ENCODE data around the gene CIB2. TPM values are rescaled to one million over a fixed set of nuclear protein-coding genes. Genes with fewer than 3 reads are reported as not detected.

Gene CIB2
- total RNA-seq, 2 experiments from 2014 or later, result 0.82 to 1.7 TPM

- peak overlapping the region; percentile 57 for H3K4me3 ChIP-seq (ENCODE audit: low read length)
- POLR2A ChIA-PET, result interaction anchor here (0.6 to 2.8 kb wide), 8 partner anchors 14 to 289 kb away, joined by 3 to 27 read pairs (median 4); partner anchors contain the start of genes CIB2, IREB2 and SKIC8
- intact Hi-C loops (cut with DNase I, micrococcal nuclease), result loop anchor here (1.0 to 10.0 kb wide), 4 partner anchors 17 to 724 kb away; partner anchors contain the start of genes CIB2 (in 2 of the 2), HMG20A (in 1 of the 2), IREB2 (in 1 of the 2) and PEAK1 (in 1 of the 2)
Measured at GRCh38 chr15:78148392-78149067, 17.3 kb upstream of the CIB2 start.

GRCh38 chr15:78147566-78147965 lies 16.3 kb upstream of the CIB2 start:
- no peak for DNase-seq
- Histone ChIP-seq H3K27me3 (ENCODE audit: control insufficient read depth in 1 of 2, insufficient read depth in 2 of 2, low read length in 2 of 2) (no peaks in the 10 kb centered on the region), H3K27ac (ENCODE audit: low read depth in 1 of 2, low read length in 2 of 2) (no peak overlapping the region), H3K4me3 (ENCODE audit: low read length) (no peak overlapping the region), H3K9me3 (ENCODE audit: control insufficient read depth in 1 of 2, insufficient read depth in 1 of 2, low read length in 2 of 2) (no peaks in the 10 kb centered on the region), H3K4me1 (ENCODE audit: insufficient read depth, low read length) (peaks cover 24% of the 10 kb centered on the region), H3K36me3 (ENCODE audit: insufficient read depth, low read length) (no peaks in the 10 kb centered on the region)
- H3K36me3 Mint-ChIP-seq (ENCODE audit: low read depth), result peaks cover 12% of the 10 kb centered on the region
- CTCF ChIA-PET, result interaction anchor here (1.2 to 1.5 kb wide), 2 partner anchors 17 to 39 kb away, joined by 5 to 7 read pairs; partner anchors contain the start of gene CIB2
- peak overlapping the region; percentile 91 for H3K27ac Mint-ChIP-seq
- ATAC-seq (ENCODE audit: poor library complexity), result no peak
- no peak for TF ChIP-seq CTCF (IDR thresholded peaks at IDR 0.05)
- H3K9me3 Mint-ChIP-seq, result no peaks in the 10 kb centered on the region
- POLR2A ChIA-PET, result interaction anchor here (2.8 kb wide), 1 partner anchor 290 kb away, joined by 8 read pairs; the partner anchor contains the start of gene IREB2
- peak overlapping the region; percentile 97 for H3K4me3 Mint-ChIP-seq
- H3K27me3 Mint-ChIP-seq, result no peaks in the 10 kb centered on the region
- intact Hi-C loops (cut with DNase I, micrococcal nuclease), result loop anchor here in 1 of 2 experiments (5.0 to 10.0 kb wide), 3 partner anchors 150 to 723 kb away; partner anchors contain the start of genes HMG20A, IREB2, PEAK1 and SKIC8
- peaks cover 36% of the 10 kb centered on the region for H3K4me1 Mint-ChIP-seq (ENCODE audit: low read depth)

More at GRCh38 chr15:78148392-78149067, 17.3 kb upstream of the CIB2 start:
- no peaks in the 10 kb centered on the region for H3K27me3 Mint-ChIP-seq
- H3K9me3 Mint-ChIP-seq, result no peaks in the 10 kb centered on the region
- H3K27ac Mint-ChIP-seq, result peak overlapping the region; percentile 91
- CTCF ChIA-PET, result interaction anchor here (0.7 to 1.6 kb wide), 6 partner anchors 17 to 609 kb away, joined by 3 to 7 read pairs (median 5); partner anchors contain the start of gene CIB2
- H3K4me3 Mint-ChIP-seq, result peak overlapping the region; percentile 97
- H3K27me3 ChIP-seq (ENCODE audit: control insufficient read depth in 1 of 2, insufficient read depth in 2 of 2, low read length in 2 of 2), result no peaks in the 10 kb centered on the region
- peaks cover 14% of the 10 kb centered on the region for H3K36me3 Mint-ChIP-seq (ENCODE audit: low read depth)
- TF ChIP-seq CTCF (IDR thresholded peaks at IDR 0.05), result no peak
- no peaks in the 10 kb centered on the region for H3K9me3 ChIP-seq (ENCODE audit: control insufficient read depth in 1 of 2, insufficient read depth in 1 of 2, low read length in 2 of 2)
- H3K27ac ChIP-seq (ENCODE audit: low read depth in 1 of 2, low read length in 2 of 2), result peak overlapping the region in 1 of 2 donors; percentile 29
- DNase-seq, result no peak
- H3K4me1 Mint-ChIP-seq (ENCODE audit: low read depth), result peaks cover 45% of the 10 kb centered on the region
- peaks cover 4% of the 10 kb centered on the region for H3K36me3 ChIP-seq (ENCODE audit: insufficient read depth, low read length)
- H3K4me1 ChIP-seq (ENCODE audit: insufficient read depth, low read length), result peaks cover 24% of the 10 kb centered on the region
- ATAC-seq (ENCODE audit: poor library complexity), result peak; percentile 8

GRCh38 chr15:78146425-78147154 lies 15.3 kb upstream of the CIB2 start:
- TF ChIP-seq CTCF (IDR thresholded peaks at IDR 0.05), result no peak
- H3K4me3 Mint-ChIP-seq, result no peak overlapping the region

More at GRCh38 chr15:78146425-78147154, 15.3 kb upstream of the CIB2 start:
- H3K4me1 ChIP-seq (ENCODE audit: insufficient read depth, low read length), result peaks cover 24% of the 10 kb centered on the region
- ChIA-PET CTCF (no interaction called here), POLR2A (no interaction called here)
- H3K36me3 ChIP-seq (ENCODE audit: insufficient read depth, low read length), result no peaks in the 10 kb centered on the region
- H3K27me3 Mint-ChIP-seq, result no peaks in the 10 kb centered on the region
- H3K4me1 Mint-ChIP-seq (ENCODE audit: low read depth), result peaks cover 34% of the 10 kb centered on the region
- intact Hi-C loops (cut with DNase I, micrococcal nuclease), result loop anchor here in 1 of 2 experiments (5.0 to 10.0 kb wide), 3 partner anchors 151 to 722 kb away; partner anchors contain the start of genes HMG20A, IREB2, PEAK1 and SKIC8
- H3K27ac Mint-ChIP-seq, result no peak overlapping the region
- ATAC-seq (ENCODE audit: poor library complexity) (no peak), DNase-seq (no peak)
- no peak overlapping the region for H3K27ac ChIP-seq (ENCODE audit: low read depth in 1 of 2, low read length in 2 of 2)
- no peaks in the 10 kb centered on the region for H3K27me3 ChIP-seq (ENCODE audit: control insufficient read depth in 1 of 2, insufficient read depth in 2 of 2, low read length in 2 of 2)
- H3K36me3 Mint-ChIP-seq (ENCODE audit: low read depth), result peaks cover 10% of the 10 kb centered on the region
- H3K9me3 ChIP-seq (ENCODE audit: control insufficient read depth in 1 of 2, insufficient read depth in 1 of 2, low read length in 2 of 2), result no peaks in the 10 kb centered on the region
- H3K4me3 ChIP-seq (ENCODE audit: low read length), result no peak overlapping the region
- no peaks in the 10 kb centered on the region for H3K9me3 Mint-ChIP-seq
